Fibroblast of lung (primary cell): ENCODE results near the gene S1PR5. TPM values are rescaled to one million over a fixed set of nuclear protein-coding genes. Genes with fewer than 3 reads are reported as not detected.
A peak's percentile ranks its signal among the peaks of the same experiment; 100 is the strongest.
"Not testable (repeated sequence)": the region's sequence is repeated elsewhere in the genome, so short reads cannot be mapped to it uniquely, and the experiment has no call there.

Source experiments
- DNase-seq, 2 donors: peaks; one replicate each; pipeline versions ENCODE4 v3.0.0 to v3.0.0-alpha.2; 2010; ENCODE audit warnings: low read depth in 2 of 2
- H2AFZ ChIP-seq: 2 replicates; pipeline ENCODE4 v1.5.1; 2012; ENCODE audit warnings: low read length, control low read depth, inconsistent platforms
- H3K27ac ChIP-seq: 2 replicates; pipeline ENCODE4 v1.5.1; 2011; ENCODE audit warnings: low read length, control low read depth; ENCODE audit not compliant: insufficient read depth
- H3K27me3 ChIP-seq: 2 replicates; pipeline ENCODE4 v1.5.1; 2011; ENCODE audit warnings: mild to moderate bottlenecking, low read length; ENCODE audit not compliant: control insufficient read depth, insufficient read depth
- H3K36me3 ChIP-seq: 2 replicates; pipeline ENCODE4 v1.5.1; 2011; ENCODE audit warnings: low read length; ENCODE audit not compliant: control insufficient read depth, insufficient read depth
- H3K4me1 ChIP-seq: 2 replicates; pipeline ENCODE4 v1.5.1; 2011; ENCODE audit warnings: low read length; ENCODE audit not compliant: control insufficient read depth, insufficient read depth; ENCODE audit errors: extremely low read depth
- H3K4me2 ChIP-seq: 2 replicates; pipeline ENCODE4 v1.5.1; 2011; ENCODE audit warnings: low read length, control low read depth; ENCODE audit not compliant: insufficient read depth; ENCODE audit errors: extremely low read depth
- H3K4me3 ChIP-seq, 4 experiments: fragments of 200-600 bp in 1 of 4; sonication (generic) in 1 of 4; replicated peaks in 1 of 4; 2 replicates each; pipeline ENCODE4 v1.5.1; 2011 to 2016; ENCODE audit warnings: low read length in 4 of 4, low read depth in 3 of 4, mild to moderate bottlenecking in 3 of 4, control low read depth in 2 of 4, inconsistent platforms in 1 of 4, mixed read lengths in 1 of 4; ENCODE audit not compliant: insufficient read depth in 1 of 4; ENCODE audit errors: control extremely low read depth in 1 of 4
- H3K79me2 ChIP-seq: 2 replicates; pipeline ENCODE4 v1.5.1; 2012; ENCODE audit warnings: mild to moderate bottlenecking, low read length, inconsistent platforms; ENCODE audit not compliant: control insufficient read depth, insufficient read depth
- H3K9ac ChIP-seq: 2 replicates; pipeline ENCODE4 v1.5.1; 2011; ENCODE audit warnings: mild to moderate bottlenecking, low read length, control low read depth; ENCODE audit not compliant: insufficient read depth
- H3K9me3 ChIP-seq: 2 replicates; pipeline ENCODE4 v1.5.1; 2012; ENCODE audit warnings: low read depth, low read length; ENCODE audit not compliant: control insufficient read depth, insufficient read depth
- H4K20me1 ChIP-seq: 2 replicates; pipeline ENCODE4 v1.5.1; 2011; ENCODE audit warnings: low read length; ENCODE audit not compliant: control insufficient read depth, insufficient read depth; ENCODE audit errors: extremely low read depth
- EZH2 ChIP-seq: IDR thresholded peaks from 2 replicates; pipeline ENCODE4 v1.5.1; 2012; ENCODE audit warnings: low read length, control low read depth, mild to moderate bottlenecking; ENCODE audit errors: missing control alignments
- polyA plus RNA-seq, 2 donors: library from polyadenylated mRNA; depleted of rRNA in 1 of 2; stranded (reverse) in 1 of 2; unstranded in 1 of 2; fragments of >200 nt; gene quantifications; 2 replicates each; pipeline ENCODE4 v1.2.1, GENCODE V29; 2011 to 2012; ENCODE audit warnings: missing spikeins in 1 of 2
- total RNA-seq: library from RNA; depleted of rRNA; stranded (reverse); fragments of >200 nt; gene quantifications from 2 replicates; pipeline ENCODE4 v1.2.1, GENCODE V29; 2014
- TF ChIP-seq, protein P1 (sequence below), 2 donors: IDR thresholded peaks in 1 of 2; conservative IDR thresholded peaks in 1 of 2; 1 replicate in 1 of 2; 2 replicates in 1 of 2; pipeline ENCODE4 v1.5.1; 2011 to 2012; ENCODE audit warnings: low read length in 2 of 2, control low read depth in 1 of 2, inconsistent platforms in 1 of 2, low read depth in 1 of 2, mild to moderate bottlenecking in 1 of 2

Gene S1PR5
- total and polyA plus RNA-seq, 2 donors (not counting 1 experiment from before 2014, with no cell fraction given) = 0.19 TPM; not detected in 1

DNA sequence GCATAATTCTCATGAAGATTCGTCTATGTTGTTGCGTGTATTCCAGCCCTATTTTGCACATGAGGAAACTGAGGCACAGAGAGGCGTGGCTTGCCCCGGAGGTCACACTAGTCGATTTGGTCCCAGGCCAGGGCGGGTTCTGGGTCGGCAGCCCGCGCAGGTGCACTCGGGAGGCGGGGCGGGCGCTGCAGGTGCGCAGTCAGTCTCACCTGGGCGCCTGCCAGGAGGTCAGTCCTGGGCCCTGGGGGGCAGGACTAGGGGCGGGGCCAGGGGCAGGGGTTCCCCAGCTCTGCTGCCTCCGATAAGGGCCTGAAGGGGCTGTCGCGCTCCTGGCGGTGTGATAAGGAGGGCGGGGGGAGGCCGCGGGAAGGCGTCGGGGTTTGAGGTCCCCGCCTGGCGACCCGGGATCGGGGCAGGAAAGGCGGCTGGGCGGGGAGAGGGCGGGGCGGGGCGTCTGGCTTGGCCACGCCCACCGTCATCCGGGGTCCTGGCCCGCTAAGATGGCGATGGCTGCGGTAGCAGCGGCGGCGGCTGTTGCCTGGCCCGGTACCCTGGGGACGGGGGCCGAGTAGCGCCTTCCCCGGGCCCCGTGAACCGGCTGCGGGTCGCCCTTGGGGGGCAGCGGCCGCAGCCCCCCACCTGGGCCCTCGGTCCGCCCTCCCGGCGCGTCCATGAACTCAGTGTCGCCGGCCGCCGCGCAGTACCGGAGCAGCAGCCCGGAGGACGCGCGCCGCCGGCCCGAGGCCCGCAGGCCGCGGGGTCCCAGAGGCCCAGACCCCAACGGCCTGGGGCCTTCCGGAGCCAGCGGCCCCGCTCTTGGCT lies 26.4 kb upstream of the S1PR5 start, which contains the start of gene ATG4D:
TSS of gene ATG4D (plus strand) at position 485 of the 822 bp plus-strand sequence. CDS start at position 672, 187 bp downstream.
- TF ChIP-seq EZH2 = no peak
- TF ChIP-seq, protein P1, sequence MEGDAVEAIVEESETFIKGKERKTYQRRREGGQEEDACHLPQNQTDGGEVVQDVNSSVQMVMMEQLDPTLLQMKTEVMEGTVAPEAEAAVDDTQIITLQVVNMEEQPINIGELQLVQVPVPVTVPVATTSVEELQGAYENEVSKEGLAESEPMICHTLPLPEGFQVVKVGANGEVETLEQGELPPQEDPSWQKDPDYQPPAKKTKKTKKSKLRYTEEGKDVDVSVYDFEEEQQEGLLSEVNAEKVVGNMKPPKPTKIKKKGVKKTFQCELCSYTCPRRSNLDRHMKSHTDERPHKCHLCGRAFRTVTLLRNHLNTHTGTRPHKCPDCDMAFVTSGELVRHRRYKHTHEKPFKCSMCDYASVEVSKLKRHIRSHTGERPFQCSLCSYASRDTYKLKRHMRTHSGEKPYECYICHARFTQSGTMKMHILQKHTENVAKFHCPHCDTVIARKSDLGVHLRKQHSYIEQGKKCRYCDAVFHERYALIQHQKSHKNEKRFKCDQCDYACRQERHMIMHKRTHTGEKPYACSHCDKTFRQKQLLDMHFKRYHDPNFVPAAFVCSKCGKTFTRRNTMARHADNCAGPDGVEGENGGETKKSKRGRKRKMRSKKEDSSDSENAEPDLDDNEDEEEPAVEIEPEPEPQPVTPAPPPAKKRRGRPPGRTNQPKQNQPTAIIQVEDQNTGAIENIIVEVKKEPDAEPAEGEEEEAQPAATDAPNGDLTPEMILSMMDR (conservative IDR thresholded peaks at IDR 0.05 in 1 of 2, IDR thresholded peaks at IDR 0.05 in 1 of 2; ENCODE audit: low read depth in 1 of 2, low read length in 2 of 2) = no peak
- peak; percentile 45 to 61 for DNase-seq
- peak within 1 kb of the TSS; percentile 90 for H3K9ac ChIP-seq
- peak within 1 kb of the TSS; percentile 44 for H2AFZ ChIP-seq
- H3K79me2 ChIP-seq = peaks cover 11% of the 10 kb centered on the region
- H3K4me3 ChIP-seq = peak within 1 kb of the TSS; percentile 66 to 82 (median 76)
- no peaks in the 10 kb centered on the region for H3K9me3 ChIP-seq
- H4K20me1 ChIP-seq = no peaks in the 10 kb centered on the region
- H3K27me3 ChIP-seq = no peaks in the 10 kb centered on the region
- H3K27ac ChIP-seq = peak within 1 kb of the TSS; percentile 71
- no peaks in the 10 kb centered on the region for H3K4me1 ChIP-seq
- no peaks in the 10 kb centered on the region for H3K36me3 ChIP-seq
- peak within 1 kb of the TSS; percentile 89 for H3K4me2 ChIP-seq

- Histone ChIP-seq H3K79me2 (peaks cover 11% of the 10 kb centered on the region), H4K20me1 (no peaks in the 10 kb centered on the region), H3K9me3 (no peaks in the 10 kb centered on the region), H2AFZ (no peak overlapping the region), H3K4me1 (no peaks in the 10 kb centered on the region), H3K9ac (no peak overlapping the region), H3K27ac (no peak overlapping the region), H3K27me3 (no peaks in the 10 kb centered on the region), H3K4me2 (no peak overlapping the region), H3K36me3 (no peaks in the 10 kb centered on the region), H3K4me3 (peak overlapping the region in 1 of 4 experiments; percentile 76)
- DNase-seq = no peak
- TF ChIP-seq, protein P1 (conservative IDR thresholded peaks at IDR 0.05 in 1 of 2, IDR thresholded peaks at IDR 0.05 in 1 of 2; ENCODE audit: low read depth in 1 of 2, low read length in 2 of 2) = no peak
- TF ChIP-seq EZH2 = no peak
These were observed 25.8 kb upstream of the S1PR5 start for GRCh38 chr19:10543059-10543419.

DNA sequence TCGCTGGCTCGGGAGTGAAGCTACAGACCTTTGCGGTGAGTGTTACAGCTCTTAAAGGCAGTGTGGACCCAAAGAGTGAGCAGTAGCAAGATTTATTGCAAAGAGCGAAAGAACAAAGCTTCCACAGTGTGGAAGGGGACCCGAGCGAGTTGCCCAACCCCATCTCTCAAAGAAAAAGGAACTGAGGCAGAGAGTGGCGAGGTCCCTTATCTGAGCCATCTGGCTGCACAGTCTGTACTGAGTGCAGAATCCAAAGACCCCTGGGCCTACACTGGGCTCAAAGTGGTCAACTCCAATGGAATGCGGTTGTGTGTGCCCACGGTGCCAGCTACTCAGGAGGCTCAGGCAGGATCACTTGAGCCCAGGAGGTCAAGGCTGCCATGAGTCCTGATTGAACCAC lies 21.8 kb upstream of the S1PR5 start:
- not testable (repeated sequence) for H3K9me3 ChIP-seq, H3K4me1 ChIP-seq, DNase-seq, H3K4me3 ChIP-seq, H3K27me3 ChIP-seq, H2AFZ ChIP-seq, H4K20me1 ChIP-seq, H3K9ac ChIP-seq, H3K36me3 ChIP-seq, H3K79me2 ChIP-seq, H3K4me2 ChIP-seq, H3K27ac ChIP-seq
